GM19035 (cell line): ENCODE results near the gene FAM53A.
A peak's percentile ranks its signal among the peaks of the same experiment; 100 is the strongest.
"Not testable (repeated sequence)": the region's sequence is repeated elsewhere in the genome, so short reads cannot be mapped to it uniquely, and the experiment has no call there.

Experiments used
- ATAC-seq: cut with Tn5 transposase; IDR thresholded peaks from one replicate; pipeline ENCODE4 v1.9.1; 2021; ENCODE audit not compliant: unreplicated experiment

Gene FAM53A

DNA sequence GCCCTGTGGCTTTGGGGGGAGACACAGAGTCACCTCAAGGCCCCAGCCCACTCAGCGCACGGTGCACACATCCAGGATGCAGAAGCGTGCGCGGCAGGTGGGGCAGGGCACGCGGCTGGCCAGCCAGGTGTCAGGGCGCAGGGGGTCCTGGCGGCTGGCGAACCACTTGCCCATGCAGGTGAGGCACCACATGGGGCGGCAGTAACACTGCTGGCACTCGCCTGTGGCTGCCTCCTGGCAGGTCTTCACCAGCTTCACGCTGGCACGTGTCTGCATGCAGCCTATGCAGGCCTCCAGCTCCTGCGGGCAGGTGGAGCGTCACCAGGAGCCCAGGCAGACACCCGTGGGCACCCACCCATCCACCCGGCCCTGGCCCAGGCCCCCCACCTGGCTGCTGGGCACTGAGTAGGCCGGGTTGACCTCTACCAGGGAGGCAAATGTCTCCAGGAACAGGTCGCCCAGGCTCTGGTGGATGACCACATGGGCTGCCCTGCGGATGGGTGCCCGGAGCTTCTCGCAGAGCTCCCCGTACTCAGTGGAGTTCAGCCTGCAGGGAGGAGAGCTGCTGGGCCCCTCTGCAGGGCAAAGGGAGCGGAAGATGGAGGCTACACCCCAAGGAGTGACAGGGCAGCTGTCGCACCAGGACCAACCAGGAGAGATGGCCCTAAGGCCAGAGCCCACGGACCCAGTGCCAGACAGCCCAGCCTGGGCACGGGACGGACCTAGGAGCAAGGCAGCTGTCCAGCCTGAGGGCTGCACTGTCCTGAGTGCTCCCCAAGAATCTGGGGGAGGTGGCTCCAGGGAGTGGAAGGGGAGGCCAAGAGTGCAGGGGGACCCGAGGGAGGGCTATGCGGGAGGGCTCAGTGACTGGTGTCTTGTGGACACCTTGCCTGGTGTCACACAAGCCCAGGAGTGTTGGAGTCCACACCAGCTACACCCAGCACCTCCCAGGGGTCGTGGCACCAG is 33.3 kb upstream of the FAM53A start:
- no peak for ATAC-seq

DNA sequence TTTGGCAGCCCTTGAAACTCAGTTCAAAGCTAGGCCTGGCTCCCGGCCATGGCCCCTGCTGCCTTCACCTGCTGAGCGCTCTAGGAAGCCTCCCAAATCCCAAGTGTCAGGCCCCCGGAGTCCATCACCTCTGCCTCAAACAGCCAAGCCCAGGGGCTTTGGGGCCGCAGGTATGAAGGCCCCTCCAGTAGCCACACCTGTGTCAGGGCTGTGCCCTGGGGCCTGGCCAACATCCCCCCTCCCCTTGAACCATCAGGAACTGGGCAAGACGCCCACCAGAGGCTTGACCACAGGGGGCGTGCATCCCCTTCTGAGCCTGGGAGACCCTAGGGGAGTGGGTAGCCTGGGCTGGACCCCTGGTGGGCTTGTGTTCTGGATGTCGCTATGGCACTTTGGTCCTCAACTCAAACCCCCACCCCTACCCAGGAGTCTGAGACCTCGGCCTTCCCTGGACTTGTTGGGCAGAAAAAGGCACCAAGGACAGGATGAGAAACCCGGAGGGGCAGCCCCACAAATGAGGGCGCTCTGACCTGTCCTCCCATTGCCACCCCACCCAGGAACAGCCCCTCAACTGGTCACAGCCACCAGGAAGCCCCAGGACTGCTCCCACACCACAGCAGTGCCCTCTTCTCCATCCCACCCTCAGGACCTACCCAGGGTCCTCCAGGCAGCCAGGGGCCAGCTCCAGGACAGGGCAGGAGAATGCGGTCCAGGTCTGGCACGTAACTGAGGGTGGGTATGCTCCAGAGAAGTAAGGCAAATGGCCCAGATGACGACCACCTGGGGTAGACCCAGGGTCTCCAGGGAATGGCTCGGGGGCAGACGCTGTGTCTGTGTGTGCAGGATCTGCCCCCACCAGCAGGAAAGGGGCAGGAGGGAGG is 32.2 kb upstream of the FAM53A start:
- ATAC-seq: no peak

DNA sequence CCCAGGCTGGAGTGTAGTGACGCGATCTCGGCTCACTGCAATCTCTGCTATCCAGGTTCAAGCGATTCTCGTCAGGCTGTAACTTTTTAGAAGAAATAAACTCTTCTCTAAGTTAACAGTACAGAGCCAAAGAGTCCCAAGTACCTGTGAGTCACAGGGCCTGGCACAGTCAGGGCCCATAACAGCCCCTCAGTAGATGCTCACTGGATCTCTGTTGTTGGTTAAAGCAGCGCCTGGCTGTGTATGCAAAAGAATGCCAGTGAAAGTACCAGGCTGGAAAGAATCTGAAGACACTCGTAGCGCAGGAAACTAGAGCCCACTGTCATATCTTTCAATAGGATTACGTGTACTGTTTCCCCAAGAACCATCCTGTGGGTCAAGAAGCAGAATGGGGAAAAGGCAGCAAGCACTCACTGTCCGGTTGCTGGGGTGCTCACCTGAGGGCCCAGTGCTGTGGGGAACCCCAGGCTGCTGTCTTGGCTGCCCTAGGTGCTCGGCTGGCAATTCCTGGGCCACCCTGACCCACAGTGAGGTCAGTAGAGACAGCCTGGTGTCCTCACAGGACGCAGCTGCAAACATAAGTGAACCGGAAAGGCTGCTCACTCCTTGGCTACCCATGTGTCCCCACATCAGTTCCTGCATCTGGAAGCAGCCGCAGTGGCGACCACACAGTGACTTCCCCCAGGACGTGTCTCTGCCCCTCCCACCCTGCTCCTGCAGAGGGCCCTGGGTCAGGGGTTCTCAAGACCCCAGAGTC is 31.1 kb upstream of the FAM53A start:
- ATAC-seq: no peak

DNA sequence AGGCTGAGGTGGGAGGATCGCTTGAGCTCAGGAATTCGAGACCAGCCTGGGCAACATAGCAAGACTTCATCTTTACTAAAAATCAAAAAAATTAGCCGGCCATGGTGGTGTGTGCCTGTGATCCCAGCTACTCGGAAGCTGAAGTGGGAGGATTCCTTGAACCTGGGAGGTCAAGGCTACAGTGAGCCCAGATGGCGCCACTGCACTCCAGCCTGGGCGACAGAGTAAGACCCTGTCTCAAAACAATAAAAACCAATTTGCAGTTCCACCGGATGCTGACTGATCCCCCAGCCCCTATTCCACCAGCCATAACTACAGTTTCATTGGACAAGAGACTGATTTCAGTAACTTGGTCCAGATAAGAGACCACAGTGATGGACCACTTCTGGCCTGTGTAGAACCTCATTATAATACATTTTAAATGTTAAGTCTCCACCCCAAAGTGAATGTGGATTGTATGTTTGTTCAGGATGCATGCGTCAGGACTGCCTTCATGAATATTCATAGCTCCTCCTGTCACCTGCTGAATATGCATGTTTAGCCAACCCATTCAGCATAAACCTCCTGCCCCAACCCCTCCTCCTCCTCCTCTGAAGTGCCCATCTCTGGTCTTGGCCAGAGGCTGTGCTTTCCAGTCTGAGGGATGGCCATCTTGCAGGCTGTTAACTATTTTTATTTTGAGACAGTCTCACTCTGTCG is 30.3 kb upstream of the FAM53A start:
- no peak for ATAC-seq

DNA sequence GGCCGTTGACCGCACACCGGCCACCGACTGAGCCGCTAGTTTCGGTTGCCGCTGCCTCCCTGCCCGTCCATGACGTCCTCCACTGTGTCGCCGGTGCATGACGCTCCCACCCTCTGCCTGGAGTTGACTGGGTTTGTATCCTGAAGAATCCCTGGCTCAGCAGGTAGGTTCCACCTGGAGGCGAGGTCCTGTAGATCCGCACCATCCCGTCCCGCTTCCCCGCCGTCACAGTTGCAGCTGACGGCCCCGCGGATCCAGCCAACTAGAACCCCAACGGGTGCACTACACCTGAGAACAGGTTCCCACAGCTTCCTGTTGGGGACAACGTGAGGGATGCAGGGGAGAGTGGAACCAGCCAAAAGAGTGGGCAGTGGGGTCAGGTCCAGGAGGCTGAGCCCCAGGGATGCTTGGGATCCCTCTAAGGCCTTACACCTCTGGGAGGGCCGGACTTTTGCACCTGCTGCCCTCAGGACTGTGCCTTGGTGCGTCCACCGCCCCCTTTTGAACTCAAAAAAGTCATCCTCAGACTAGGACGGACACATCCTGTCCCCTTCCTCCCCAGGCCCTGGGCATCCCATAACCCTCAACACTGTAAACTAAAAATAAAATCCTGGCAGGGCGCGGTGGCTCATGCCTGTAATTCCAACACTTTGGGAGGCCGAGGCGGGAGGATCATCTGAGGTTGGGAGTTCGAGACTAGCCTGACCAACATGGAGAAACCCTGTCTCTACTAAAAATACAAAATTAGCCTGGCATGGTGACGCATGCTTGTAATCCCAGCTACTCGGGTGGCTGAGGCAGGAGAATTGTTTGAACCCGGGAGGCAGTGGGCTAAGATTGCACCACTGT is 29.1 kb upstream of the FAM53A start:
- ATAC-seq: no peak

DNA sequence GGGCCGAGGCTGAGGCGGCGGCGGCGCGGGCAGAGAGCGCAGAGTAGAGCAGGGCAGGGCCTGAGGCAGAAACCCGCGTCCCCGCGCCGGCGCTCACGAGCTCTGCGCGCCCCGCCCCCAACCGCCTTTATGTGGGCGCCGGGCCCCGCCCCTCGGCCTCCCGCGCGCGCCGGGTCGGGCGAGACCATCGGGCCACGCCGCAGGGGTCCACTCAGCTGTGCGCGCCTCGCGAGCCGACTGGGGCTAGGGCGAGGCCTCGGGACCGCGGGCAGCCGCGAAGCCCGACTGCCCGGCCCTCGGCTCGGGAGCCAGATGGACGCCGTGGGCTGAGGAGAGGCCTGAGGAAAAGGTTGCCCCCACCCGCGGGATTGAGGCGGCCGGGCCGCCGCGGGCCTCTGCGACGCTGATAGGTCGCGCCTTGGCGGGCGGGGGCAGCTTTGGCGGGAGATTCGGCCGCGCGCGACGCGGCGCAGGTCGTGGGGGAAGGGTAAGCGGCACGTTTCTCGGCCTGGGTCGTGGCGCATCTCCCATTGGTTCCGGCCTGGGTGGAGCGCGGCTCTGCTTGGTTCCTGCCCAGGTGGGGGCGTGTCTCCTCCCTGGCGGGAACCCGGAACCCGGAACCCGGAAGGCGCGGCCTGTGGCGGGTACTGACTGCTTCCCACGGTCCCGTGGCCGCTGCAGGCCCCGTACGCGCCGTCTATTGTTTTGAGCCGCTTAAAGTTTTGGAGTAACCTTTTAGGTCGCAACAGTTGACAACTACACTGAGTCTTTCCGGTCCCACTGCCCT is 28.3 kb upstream of the FAM53A start, which contains the start of gene SLBP:
Gene SLBP (minus strand): TSS at position 104 of the 787 bp plus-strand sequence. CDS start 131 bp downstream, outside the sequence.
- peak; percentile 73 for ATAC-seq

DNA sequence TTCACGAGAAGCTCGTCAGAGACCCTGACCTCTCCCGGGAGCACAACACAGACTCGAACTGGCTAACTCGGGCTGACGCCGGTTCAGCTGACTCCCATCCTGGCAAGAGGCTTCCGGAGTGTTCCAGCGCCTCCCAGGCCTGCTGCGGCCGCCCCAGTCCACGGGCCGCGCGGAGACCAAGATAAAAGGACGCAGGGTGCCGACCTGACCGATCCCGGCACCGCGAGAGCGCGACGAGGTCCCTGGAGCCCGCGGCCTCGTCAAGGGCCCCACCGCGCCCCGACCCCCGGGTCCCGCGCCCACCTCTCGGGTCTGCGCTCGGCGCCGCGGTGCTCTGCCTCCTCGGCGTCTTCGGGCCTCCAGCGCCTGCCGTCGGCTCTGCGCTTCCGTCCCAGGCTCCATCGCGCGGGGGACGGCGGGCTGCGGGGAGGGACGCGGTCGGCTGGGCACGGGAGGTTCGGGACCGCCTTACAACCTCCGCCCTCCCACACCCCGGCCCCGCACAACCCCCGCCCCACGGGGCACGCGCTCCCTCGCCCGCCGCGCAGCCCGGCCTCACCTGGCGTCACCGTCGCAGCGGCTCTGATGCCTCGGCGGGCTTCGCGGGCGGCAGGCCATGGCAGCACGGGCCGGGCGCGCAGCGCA is 27.6 kb upstream of the FAM53A start:
- ATAC-seq: peak; percentile 16

DNA sequence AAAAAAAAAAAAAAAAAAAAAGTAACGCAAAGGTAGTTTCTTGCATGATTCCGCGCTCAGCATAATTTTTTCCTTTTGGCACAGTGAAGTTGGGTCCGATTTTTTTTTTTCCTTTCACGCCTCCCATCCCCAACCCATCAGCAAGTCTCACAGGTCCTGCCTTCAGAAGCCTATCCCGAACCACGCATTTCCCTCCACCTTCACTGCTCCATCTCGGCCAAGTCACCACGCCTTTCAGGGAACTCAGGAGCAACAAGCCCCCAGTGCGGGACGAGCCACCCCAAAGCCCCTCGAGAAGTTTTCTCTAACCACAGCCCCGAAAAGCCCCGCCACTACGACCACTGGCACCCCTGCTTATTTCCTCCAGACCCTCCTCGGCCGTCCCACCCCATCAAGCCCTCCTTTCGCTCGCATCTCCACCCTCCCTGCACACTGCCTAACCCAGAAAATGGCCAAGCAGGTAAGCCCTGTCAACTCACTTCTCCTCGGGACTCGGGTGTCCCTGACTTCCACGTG is 27.0 kb upstream of the FAM53A start:
- no peak for ATAC-seq

DNA sequence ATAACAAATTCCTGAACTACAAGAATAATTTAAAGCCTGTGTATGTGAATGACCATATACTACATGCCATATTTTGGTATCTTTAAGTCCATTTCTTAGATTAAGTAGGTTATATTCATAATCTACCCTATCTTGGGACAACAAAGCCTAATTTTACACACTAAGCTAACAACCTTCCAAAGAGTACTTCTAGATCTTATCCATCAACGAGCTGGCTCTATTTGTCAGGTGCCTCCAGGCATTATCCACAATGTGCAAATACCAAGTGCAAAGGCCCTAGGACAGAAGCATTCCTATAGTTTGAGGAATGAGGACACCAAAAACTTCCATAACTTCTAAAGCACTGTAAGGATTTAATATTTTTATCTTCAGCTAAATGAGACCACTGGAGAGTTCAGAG is 24.5 kb upstream of the FAM53A start:
- no peak for ATAC-seq

DNA sequence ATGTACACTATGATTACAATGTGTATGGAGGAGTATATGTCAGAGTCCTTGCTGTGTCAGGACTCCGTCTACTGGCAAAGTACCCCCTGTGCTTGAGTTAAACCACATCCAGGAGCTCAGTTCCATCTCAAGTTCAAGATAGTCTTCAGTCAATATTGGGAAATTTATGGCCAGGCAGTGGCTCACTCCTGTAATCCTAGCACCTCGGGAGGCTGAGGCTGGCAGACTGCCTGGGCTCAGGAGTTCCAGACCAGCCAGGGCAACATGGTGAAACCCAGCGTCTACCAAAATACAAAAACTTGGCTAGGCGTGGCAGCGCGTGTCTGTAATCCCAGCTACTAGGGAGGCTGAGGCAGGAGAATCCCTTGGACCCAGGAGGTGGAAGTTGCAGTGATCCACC is 22.2 kb upstream of the FAM53A start:
- ATAC-seq: no peak

DNA sequence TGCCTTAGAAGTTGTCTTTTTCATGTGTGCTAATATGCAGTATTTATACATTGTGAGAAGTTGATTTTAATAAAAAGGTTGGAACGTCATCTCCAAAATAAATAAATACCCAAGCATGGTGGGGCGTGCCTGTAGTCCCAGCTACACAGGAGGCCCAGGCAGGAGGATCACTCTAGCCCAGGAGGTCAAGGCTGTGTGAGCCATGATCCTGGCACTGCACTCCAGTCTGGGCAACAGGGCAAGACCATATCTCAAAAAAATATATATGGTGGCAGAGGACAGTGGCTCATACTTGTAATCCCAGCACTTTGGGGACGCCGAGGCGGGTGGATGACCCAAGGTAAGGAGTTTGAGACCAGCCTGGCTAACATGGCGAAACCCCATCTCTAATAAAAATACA is 21.6 kb upstream of the FAM53A start:
- ATAC-seq: no peak

DNA sequence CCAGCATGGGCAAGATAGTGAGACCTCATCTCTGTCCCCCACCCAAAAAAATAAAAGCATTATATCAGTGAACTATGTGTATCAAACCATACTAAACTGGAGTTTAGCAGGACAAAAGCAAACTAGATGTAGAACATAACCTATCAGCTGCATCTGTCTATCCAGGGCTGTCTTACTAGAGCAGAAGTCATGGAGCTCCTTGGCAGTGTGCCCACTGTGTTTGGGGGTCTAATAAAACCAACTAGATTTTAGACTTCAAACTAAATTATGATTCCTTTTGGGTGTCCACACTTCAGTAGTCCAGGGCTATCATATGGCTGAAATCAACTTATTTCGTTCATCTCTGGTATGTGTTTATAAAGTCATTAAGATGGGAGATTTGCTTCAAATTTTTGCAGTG is 19.8 kb upstream of the FAM53A start:
- no peak for ATAC-seq

DNA sequence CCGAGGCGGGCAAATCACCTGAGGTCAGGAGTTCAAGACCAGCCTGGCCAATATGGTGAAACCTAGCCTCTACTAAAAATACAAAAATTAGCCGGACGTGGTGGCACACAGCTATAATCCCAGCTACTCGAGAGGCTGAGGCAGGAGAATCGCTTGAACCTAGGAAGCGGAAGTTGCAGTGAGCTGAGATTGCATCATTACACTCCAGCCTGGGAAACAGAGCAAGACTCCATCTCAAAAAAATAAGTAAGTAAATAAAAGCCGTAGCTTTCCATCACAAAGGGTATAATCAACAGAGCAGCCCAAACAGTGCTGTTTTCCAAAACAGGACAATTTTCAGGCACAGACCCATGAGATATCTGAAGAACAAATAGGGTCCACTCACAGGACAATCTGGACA is 17.6 kb upstream of the FAM53A start:
- not testable (repeated sequence) for ATAC-seq

DNA sequence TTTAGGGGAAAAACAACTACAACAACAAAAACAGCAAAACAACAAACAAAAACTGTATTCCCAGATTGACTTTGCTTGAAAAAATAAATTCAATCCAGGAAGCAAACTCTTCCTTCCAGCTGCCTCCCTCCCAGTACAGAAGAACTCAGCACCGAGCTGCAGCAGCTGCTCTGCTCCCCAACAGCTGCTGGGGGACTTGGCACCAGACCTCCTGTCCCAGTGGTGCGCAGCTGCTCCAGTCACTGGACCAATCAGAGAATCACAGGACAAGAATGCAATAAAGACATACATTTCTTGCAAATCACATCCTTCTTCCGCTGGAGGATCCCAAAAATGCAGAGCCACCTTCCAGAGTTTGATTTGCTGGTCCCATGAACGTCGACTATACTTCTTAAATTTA is 11.8 kb upstream of the FAM53A start:
- no peak for ATAC-seq

DNA sequence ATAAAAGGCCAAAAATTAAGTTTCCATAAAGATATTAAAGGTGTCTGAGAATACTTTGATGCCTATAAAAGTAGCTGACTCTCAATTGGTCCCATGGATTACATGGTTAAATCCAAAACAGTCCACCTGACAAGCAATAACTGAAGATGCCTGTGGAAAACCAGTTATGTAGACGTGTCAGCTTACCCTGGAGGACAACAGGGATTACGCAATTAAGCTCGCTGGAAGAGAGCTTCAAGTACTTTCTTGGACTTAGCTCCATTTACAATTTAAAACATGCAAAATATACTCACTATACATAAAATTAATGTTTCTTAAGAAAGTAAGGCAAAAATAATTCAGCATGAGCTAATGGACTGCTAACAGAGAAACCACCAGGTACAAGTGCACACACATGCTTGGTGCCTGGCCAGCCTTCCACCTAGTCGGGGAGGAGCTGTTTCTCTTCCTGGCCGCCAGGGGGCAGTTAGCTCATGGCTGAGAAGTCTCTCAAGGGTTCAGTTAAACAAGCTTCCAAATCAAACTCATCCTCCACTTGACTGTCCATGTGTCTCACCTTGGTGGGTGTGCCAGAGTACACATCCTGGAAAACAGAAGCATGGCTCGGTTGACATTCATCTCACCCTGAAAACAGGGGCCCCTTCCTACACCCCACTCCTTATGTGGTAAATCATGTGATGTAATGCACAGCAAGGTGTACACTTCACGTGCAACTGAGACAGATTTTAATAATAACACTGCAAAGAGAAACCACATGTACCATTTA is 9.2 kb upstream of the FAM53A start:
- no peak for ATAC-seq

DNA sequence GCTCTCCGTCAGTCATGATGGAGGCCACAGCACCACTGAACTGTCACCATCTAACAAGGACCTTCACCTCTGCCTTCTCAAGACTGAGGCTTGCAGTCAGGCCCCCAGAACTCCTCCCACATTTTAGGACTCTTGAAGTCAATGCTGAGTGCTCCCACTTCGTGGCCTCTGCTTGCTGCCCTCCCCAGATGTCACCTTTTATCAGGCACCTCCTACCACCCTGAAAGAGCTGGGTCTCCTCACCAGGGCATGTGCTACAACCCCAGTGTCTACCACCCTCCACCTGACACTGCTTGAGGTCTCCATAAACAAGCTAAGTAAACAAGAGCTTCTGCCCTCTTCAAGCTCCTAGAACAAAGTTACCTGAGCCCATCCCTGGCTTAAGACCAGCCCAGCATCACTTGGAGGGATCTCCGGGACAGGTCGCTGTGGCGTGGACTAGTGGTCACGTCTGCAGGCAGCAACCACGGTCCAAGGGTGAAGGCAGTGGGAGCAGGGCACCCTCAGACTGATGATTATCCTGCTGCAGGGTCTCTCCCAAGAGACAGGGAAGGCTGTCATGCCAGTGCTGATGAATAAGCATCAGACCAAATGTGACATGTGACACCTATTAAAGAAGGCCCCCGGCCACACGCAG is 7.7 kb upstream of the FAM53A start:
- no peak for ATAC-seq

DNA sequence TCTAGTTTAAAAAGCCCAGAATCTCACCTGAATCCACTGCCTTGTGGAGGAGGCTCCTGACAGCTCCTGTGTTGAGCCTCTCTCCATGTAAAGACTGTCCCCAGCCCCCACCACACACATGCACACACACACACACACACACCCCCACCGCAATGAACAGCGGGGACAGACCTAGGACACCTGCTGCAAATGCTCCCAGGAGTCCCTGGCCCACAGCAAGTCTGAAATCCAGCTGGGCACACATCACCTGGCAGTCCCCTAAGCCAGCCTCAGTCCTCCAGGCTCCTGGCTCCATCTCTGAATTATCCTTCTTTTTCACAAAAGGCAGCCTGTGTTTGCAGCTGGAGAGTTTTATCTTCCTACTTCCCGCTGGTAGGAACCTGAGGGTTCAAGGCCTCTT is 6.6 kb upstream of the FAM53A start:
- no peak for ATAC-seq
